GM12878 (cell line): ENCODE measurements around the gene P3H2. TPM values are rescaled to one million over a fixed set of nuclear protein-coding genes. Genes with fewer than 3 reads are reported as not detected.

Experiments
- ATAC-seq: fragments of 200-7000 bp; cut with Tn5 transposase; 3 replicates; pipeline ENCODE4 v1.9.1; 2020; ENCODE audit warnings: mild to moderate bottlenecking, moderate library complexity
- BruUV-seq: library from RNA; stranded (reverse); fragments of 400-500 nt; replicated peaks from 2 replicates; lab custom pipeline; 2021; lab: Mats Ljungman, UMichigan
- CTCF ChIA-PET: fragments of 300-600 bp; sonication (Branson Sonifier 250); formaldehyde crosslinking; extraction: SDS; loops from one replicate; lab custom pipeline; 2021; ENCODE audit warnings: inconsistent platforms; lab: Yijun Ruan, JAX
- POLR2A ChIA-PET: fragments of 350-600 bp; formaldehyde crosslinking; extraction: SDS; loops from one replicate; lab custom pipeline; 2021; ENCODE audit warnings: inconsistent platforms; lab: Charles Lee
- RAD21 ChIA-PET: fragments of 300-600 bp; sonication (Branson Sonifier 250); formaldehyde crosslinking; loops from one replicate; lab custom pipeline; 2023; ENCODE audit warnings: antibody characterized with exemption; ENCODE audit not compliant: unreplicated experiment; lab: Charles Lee
- SMC1A ChIA-PET: fragments of 300-600 bp; sonication (Branson Sonifier 250); formaldehyde crosslinking; loops from one replicate; lab custom pipeline; 2023; ENCODE audit not compliant: unreplicated experiment, uncharacterized antibody; lab: Charles Lee
- DNase-seq: peaks from one replicate; pipeline ENCODE4 v3.0.0-alpha.2; 2011; ENCODE audit warnings: low read depth, low spot score
- FAIRE-seq: peaks from 3 replicates; lab custom pipeline; 2011; peaks lifted over from hg19 to GRCh38; lab: Jason Lieb, UNC
- H2AFZ ChIP-seq: 2 replicates; pipeline ENCODE4 v1.6.0; 2011; ENCODE audit warnings: low read depth, low read length, control low read depth; ENCODE audit not compliant: control insufficient read depth
- H3K27ac ChIP-seq: 2 replicates; pipeline ENCODE4 v1.5.1; 2011; ENCODE audit warnings: control low read depth; ENCODE audit not compliant: control insufficient read depth, insufficient read depth
- H3K27me3 ChIP-seq, 2 experiments: replicated peaks in 1 of 2; 2 replicates each; pipeline versions ENCODE4 v1.6.0 to v1.6.1; 2011; ENCODE audit warnings: low read length in 1 of 2; ENCODE audit not compliant: control insufficient read depth in 2 of 2, insufficient read depth in 2 of 2
- H3K36me3 ChIP-seq, 2 experiments: 2 replicates each; pipeline ENCODE4 v1.5.1; 2011; ENCODE audit warnings: low read length in 1 of 2; ENCODE audit not compliant: control insufficient read depth in 2 of 2, insufficient read depth in 2 of 2
- H3K4me1 ChIP-seq: 2 replicates; pipeline ENCODE4 v1.6.1; 2011; ENCODE audit warnings: mild to moderate bottlenecking, low read length, moderate library complexity, mixed read lengths; ENCODE audit not compliant: control insufficient read depth, insufficient read depth
- H3K4me2 ChIP-seq: 2 replicates; pipeline ENCODE4 v1.6.0; 2011; ENCODE audit warnings: control low read depth; ENCODE audit not compliant: control insufficient read depth, insufficient read depth
- H3K4me3 ChIP-seq: fragments of 200-600 bp; sonication (generic); 2 replicates; pipeline ENCODE4 v1.5.1; 2016
- H3K79me2 ChIP-seq: 2 replicates; pipeline ENCODE4 v1.6.0; 2011; ENCODE audit warnings: low read length; ENCODE audit not compliant: control insufficient read depth, insufficient read depth
- H3K9ac ChIP-seq: 2 replicates; pipeline ENCODE4 v1.8.0; 2011; ENCODE audit warnings: low read length, control low read depth, mixed read lengths; ENCODE audit not compliant: control insufficient read depth, insufficient read depth
- H3K9me3 ChIP-seq: replicated peaks from 3 replicates; pipeline ENCODE4 v1.5.1; 2011; ENCODE audit warnings: mild to moderate bottlenecking, low read length; ENCODE audit not compliant: control insufficient read depth, insufficient read depth
- H4K20me1 ChIP-seq: 2 replicates; pipeline ENCODE4 v1.6.0; 2011; ENCODE audit not compliant: control insufficient read depth, insufficient read depth
- CEBPB ChIP-seq, 2 experiments: fragments of 150-350 bp in 1 of 2; IDR thresholded peaks; 2 replicates each; pipeline ENCODE4 v1.6.1; 2012 to 2014; ENCODE audit warnings: low read depth in 2 of 2, low read length in 2 of 2, borderline replicate concordance in 1 of 2, inconsistent platforms in 1 of 2
- ELK1 ChIP-seq: IDR thresholded peaks from 2 replicates; pipeline ENCODE4 v1.6.1; 2012; ENCODE audit warnings: low read depth, low read length, improper control_type of control experiment
- IKZF1 ChIP-seq: fragments of 450-650 bp; conservative IDR thresholded peaks from 2 replicates; pipeline ENCODE4 v1.6.1; 2017; ENCODE audit warnings: antibody characterized with exemption, mild to moderate bottlenecking
- MYB ChIP-seq: fragments of 150-350 bp; IDR thresholded peaks from 2 replicates; pipeline ENCODE4 v1.6.1; 2014; ENCODE audit warnings: mild to moderate bottlenecking, low read depth, low read length, borderline replicate concordance
- NFYB ChIP-seq: IDR thresholded peaks from 2 replicates; pipeline ENCODE4 v1.6.1; 2011; ENCODE audit warnings: low read depth, mild to moderate bottlenecking, low read length, improper control_type of control experiment, moderate library complexity; ENCODE audit not compliant: insufficient read depth
- NR2C1 ChIP-seq: fragments of 450-650 bp; IDR thresholded peaks from 2 replicates; pipeline ENCODE4 v1.6.1; 2017; ENCODE audit warnings: antibody characterized with exemption, mild to moderate bottlenecking, moderate library complexity
- PAX8 ChIP-seq: fragments of 450-650 bp; IDR thresholded peaks from 2 replicates; pipeline ENCODE4 v1.6.1; 2017; ENCODE audit warnings: mild to moderate bottlenecking, moderate library complexity
- SMAD5 ChIP-seq: IDR thresholded peaks from 2 replicates; pipeline ENCODE4 v1.6.1; 2016; ENCODE audit warnings: antibody characterized with exemption, low read depth
- SREBF1 ChIP-seq: IDR thresholded peaks from 2 replicates; pipeline ENCODE4 v1.6.1; 2012; ENCODE audit warnings: mild to moderate bottlenecking, low read length
- WGBS: methylation state at CpG from one replicate; pipeline ENCODE4 v1.1.6; 2016; ENCODE audit warnings: low lambda C conversion rate; ENCODE audit not compliant: insufficient replicate concordance, insufficient coverage; ENCODE audit errors: missing lambda C conversion rate; 5-methylcytosine and 5-hydroxymethylcytosine counted together
- in situ Hi-C: fragments of 300-500 bp; cut with MboI; formaldehyde crosslinking; loops from 9 replicates; pipeline ENCODE4 v1.14.3; 2018; ENCODE audit warnings: mixed read lengths
- intact Hi-C: fragments of 100-400 bp; cut with micrococcal nuclease; formaldehyde crosslinking; loops from one replicate; pipeline ENCODE4 v1.14.2; 2022; ENCODE audit not compliant: unreplicated experiment
- polyA plus RNA-seq, 11 experiments: library from polyadenylated mRNA; depleted of rRNA in 4 of 11; unstranded in 6 of 11; stranded (reverse) in 5 of 11; fragments of >200 nt; fragmentation: Nextera tagmentation in 4 of 11; fragmentation: Illumina TruSeq in 1 of 11; extraction: Ambion mirVana in 4 of 11; extraction: Trizol in 1 of 11; gene quantifications; 1 replicate in 1 of 11; 2 replicates in 10 of 11; pipeline versions ENCODE4 v1.2.1 to v1.2.3, GENCODE V29; 2011 to 2016; ENCODE audit warnings: inconsistent platforms in 2 of 11, missing spikeins in 2 of 11, low read depth in 1 of 11
- total RNA-seq, 4 experiments: library from RNA; depleted of rRNA in 3 of 4; stranded (reverse); fragments of >200 nt in 3 of 4; fragmentation: Illumina TruSeq in 1 of 4; extraction: Trizol in 1 of 4; gene quantifications; 2 replicates each; pipeline versions ENCODE4 v1.2.1 to v1.2.3, GENCODE V29; 2013 to 2021
- TF ChIP-seq, protein P1 (sequence below): fragments of 450-650 bp; IDR thresholded peaks from 2 replicates; pipeline ENCODE4 v1.6.1; 2016; ENCODE audit warnings: mild to moderate bottlenecking
- TF ChIP-seq, protein P2 (sequence below): fragments of 450-650 bp; IDR thresholded peaks from 2 replicates; pipeline ENCODE4 v1.6.1; 2014; ENCODE audit warnings: mild to moderate bottlenecking
- TF ChIP-seq, protein P3 (sequence below): fragments of 450-650 bp; formaldehyde crosslinking; IDR thresholded peaks from 2 replicates; pipeline ENCODE4 v1.5.0; 2022; ENCODE audit warnings: mild to moderate bottlenecking, missing genetic modification characterization

P3H2 gene
- total and polyA plus RNA-seq, 10 of the 15 experiments (the other 5 are each of a cell fraction or from before 2014, with no cell fraction given), result 27.0 to 97.6 (median 83.2) TPM

DNA sequence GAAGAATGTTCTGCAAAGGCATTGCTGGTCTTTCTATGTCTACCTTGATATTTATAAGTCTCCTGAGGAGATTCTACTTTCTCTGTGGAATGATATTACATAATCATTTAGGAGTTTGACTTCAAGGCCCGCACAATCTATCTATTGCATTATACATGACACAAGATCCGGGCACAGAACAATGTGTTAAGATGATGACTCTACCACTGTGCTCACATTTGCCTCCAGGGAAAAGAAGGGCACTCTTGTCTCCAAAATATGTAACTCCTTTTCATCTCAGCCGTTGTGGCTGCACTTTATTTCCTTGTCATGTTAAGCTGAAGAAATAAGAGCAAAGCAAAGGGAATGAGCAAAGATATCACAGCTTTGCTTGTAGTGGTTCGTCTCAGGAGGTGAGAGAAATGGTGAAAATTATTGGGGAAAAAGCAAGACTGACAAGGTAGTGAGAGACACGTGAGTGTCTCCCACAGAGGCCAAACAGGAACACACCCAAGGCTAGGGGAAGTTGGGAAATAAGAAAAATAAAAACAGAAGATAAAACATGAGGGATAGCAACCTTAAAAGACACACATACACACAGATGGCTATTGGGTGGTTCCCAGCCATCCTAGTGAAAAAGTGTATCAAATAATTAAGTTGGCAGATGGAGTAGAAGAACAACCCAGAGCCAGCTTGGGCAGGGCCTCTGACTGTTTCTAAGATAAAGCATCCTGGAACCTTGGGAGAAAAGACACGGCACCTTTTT lies 184.3 kb downstream of the P3H2 start:
- Histone ChIP-seq H2AFZ (no peak overlapping the region), H3K9me3 (no peaks in the 10 kb centered on the region), H3K4me3 (no peak overlapping the region), H3K27me3 (no peaks in the 10 kb centered on the region), H4K20me1 (no peaks in the 10 kb centered on the region), H3K4me1 (no peaks in the 10 kb centered on the region), H3K79me2 (no peaks in the 10 kb centered on the region), H3K4me2 (no peak overlapping the region), H3K9ac (no peak overlapping the region), H3K36me3 (no peaks in the 10 kb centered on the region), H3K27ac (no peak overlapping the region)
- FAIRE-seq, result no peak
- ChIA-PET CTCF (interaction anchor here (1.3 to 1.6 kb wide), 2 partner anchors 12 to 23 kb away, joined by 4 to 7 read pairs; no protein-coding TSS in a partner anchor), RAD21 (no interaction called here), POLR2A (no interaction called here), SMC1A (interaction anchor here (0.7 kb wide), 1 partner anchor 577 kb away, joined by 3 read pairs; no protein-coding TSS in a partner anchor)
- no TSS peak for BruUV-seq
- intact Hi-C loops, result no loop called here
- 51% methylated on average over 6 of the region's 6 CpGs for WGBS
- DNase-seq, result no peak
- in situ Hi-C loops, result no loop called here
- no peak for ATAC-seq
- TF ChIP-seq, protein P1, sequence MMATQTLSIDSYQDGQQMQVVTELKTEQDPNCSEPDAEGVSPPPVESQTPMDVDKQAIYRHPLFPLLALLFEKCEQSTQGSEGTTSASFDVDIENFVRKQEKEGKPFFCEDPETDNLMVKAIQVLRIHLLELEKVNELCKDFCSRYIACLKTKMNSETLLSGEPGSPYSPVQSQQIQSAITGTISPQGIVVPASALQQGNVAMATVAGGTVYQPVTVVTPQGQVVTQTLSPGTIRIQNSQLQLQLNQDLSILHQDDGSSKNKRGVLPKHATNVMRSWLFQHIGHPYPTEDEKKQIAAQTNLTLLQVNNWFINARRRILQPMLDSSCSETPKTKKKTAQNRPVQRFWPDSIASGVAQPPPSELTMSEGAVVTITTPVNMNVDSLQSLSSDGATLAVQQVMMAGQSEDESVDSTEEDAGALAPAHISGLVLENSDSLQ, result no peak
- no peak for TF ChIP-seq IKZF1
- no peak for TF ChIP-seq NFYB
- no peak for TF ChIP-seq NR2C1
- TF ChIP-seq, protein P2, sequence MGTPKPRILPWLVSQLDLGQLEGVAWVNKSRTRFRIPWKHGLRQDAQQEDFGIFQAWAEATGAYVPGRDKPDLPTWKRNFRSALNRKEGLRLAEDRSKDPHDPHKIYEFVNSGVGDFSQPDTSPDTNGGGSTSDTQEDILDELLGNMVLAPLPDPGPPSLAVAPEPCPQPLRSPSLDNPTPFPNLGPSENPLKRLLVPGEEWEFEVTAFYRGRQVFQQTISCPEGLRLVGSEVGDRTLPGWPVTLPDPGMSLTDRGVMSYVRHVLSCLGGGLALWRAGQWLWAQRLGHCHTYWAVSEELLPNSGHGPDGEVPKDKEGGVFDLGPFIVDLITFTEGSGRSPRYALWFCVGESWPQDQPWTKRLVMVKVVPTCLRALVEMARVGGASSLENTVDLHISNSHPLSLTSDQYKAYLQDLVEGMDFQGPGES, result no peak
- TF ChIP-seq PAX8, result no peak
- no peak for TF ChIP-seq ELK1
- no peak for TF ChIP-seq SREBF1
- TF ChIP-seq SMAD5, result no peak
- TF ChIP-seq CEBPB (IDR thresholded peaks at IDR 0.05; ENCODE audit: borderline replicate concordance in 1 of 2, low read depth in 2 of 2, low read length in 2 of 2), result no peak
- no peak for TF ChIP-seq MYB
- TF ChIP-seq, protein P3, sequence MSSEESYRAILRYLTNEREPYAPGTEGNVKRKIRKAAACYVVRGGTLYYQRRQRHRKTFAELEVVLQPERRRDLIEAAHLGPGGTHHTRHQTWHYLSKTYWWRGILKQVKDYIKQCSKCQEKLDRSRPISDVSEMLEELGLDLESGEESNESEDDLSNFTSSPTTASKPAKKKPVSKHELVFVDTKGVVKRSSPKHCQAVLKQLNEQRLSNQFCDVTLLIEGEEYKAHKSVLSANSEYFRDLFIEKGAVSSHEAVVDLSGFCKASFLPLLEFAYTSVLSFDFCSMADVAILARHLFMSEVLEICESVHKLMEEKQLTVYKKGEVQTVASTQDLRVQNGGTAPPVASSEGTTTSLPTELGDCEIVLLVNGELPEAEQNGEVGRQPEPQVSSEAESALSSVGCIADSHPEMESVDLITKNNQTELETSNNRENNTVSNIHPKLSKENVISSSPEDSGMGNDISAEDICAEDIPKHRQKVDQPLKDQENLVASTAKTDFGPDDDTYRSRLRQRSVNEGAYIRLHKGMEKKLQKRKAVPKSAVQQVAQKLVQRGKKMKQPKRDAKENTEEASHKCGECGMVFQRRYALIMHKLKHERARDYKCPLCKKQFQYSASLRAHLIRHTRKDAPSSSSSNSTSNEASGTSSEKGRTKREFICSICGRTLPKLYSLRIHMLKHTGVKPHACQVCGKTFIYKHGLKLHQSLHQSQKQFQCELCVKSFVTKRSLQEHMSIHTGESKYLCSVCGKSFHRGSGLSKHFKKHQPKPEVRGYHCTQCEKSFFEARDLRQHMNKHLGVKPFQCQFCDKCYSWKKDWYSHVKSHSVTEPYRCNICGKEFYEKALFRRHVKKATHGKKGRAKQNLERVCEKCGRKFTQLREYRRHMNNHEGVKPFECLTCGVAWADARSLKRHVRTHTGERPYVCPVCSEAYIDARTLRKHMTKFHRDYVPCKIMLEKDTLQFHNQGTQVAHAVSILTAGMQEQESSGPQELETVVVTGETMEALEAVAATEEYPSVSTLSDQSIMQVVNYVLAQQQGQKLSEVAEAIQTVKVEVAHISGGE (CRISPR knock-in tag), result no peak
